Fibroblast of lung (primary cell): ENCODE data around the gene CAMTA1. TPM values are rescaled to one million over a fixed set of nuclear protein-coding genes. Genes with fewer than 3 reads are reported as not detected.

ENCODE experiments used
- DNase-seq, 2 donors: peaks; one replicate each; pipeline versions ENCODE4 v3.0.0 to v3.0.0-alpha.2; 2010; ENCODE audit warnings: low read depth in 2 of 2
- H2AFZ ChIP-seq: 2 replicates; pipeline ENCODE4 v1.5.1; 2012; ENCODE audit warnings: low read length, control low read depth, inconsistent platforms
- H3K27ac ChIP-seq: 2 replicates; pipeline ENCODE4 v1.5.1; 2011; ENCODE audit warnings: low read length, control low read depth; ENCODE audit not compliant: insufficient read depth
- H3K27me3 ChIP-seq: 2 replicates; pipeline ENCODE4 v1.5.1; 2011; ENCODE audit warnings: mild to moderate bottlenecking, low read length; ENCODE audit not compliant: control insufficient read depth, insufficient read depth
- H3K36me3 ChIP-seq: 2 replicates; pipeline ENCODE4 v1.5.1; 2011; ENCODE audit warnings: low read length; ENCODE audit not compliant: control insufficient read depth, insufficient read depth
- H3K4me1 ChIP-seq: 2 replicates; pipeline ENCODE4 v1.5.1; 2011; ENCODE audit warnings: low read length; ENCODE audit not compliant: control insufficient read depth, insufficient read depth; ENCODE audit errors: extremely low read depth
- H3K4me2 ChIP-seq: 2 replicates; pipeline ENCODE4 v1.5.1; 2011; ENCODE audit warnings: low read length, control low read depth; ENCODE audit not compliant: insufficient read depth; ENCODE audit errors: extremely low read depth
- H3K4me3 ChIP-seq, 4 experiments: fragments of 200-600 bp in 1 of 4; sonication (generic) in 1 of 4; replicated peaks in 1 of 4; 2 replicates each; pipeline ENCODE4 v1.5.1; 2011 to 2016; ENCODE audit warnings: low read length in 4 of 4, low read depth in 3 of 4, mild to moderate bottlenecking in 3 of 4, control low read depth in 2 of 4, inconsistent platforms in 1 of 4, mixed read lengths in 1 of 4; ENCODE audit not compliant: insufficient read depth in 1 of 4; ENCODE audit errors: control extremely low read depth in 1 of 4
- H3K79me2 ChIP-seq: 2 replicates; pipeline ENCODE4 v1.5.1; 2012; ENCODE audit warnings: mild to moderate bottlenecking, low read length, inconsistent platforms; ENCODE audit not compliant: control insufficient read depth, insufficient read depth
- H3K9ac ChIP-seq: 2 replicates; pipeline ENCODE4 v1.5.1; 2011; ENCODE audit warnings: mild to moderate bottlenecking, low read length, control low read depth; ENCODE audit not compliant: insufficient read depth
- H3K9me3 ChIP-seq: 2 replicates; pipeline ENCODE4 v1.5.1; 2012; ENCODE audit warnings: low read depth, low read length; ENCODE audit not compliant: control insufficient read depth, insufficient read depth
- H4K20me1 ChIP-seq: 2 replicates; pipeline ENCODE4 v1.5.1; 2011; ENCODE audit warnings: low read length; ENCODE audit not compliant: control insufficient read depth, insufficient read depth; ENCODE audit errors: extremely low read depth
- CTCF ChIP-seq, 2 donors: IDR thresholded peaks in 1 of 2; conservative IDR thresholded peaks in 1 of 2; 1 replicate in 1 of 2; 2 replicates in 1 of 2; pipeline ENCODE4 v1.5.1; 2011 to 2012; ENCODE audit warnings: low read length in 2 of 2, control low read depth in 1 of 2, inconsistent platforms in 1 of 2, low read depth in 1 of 2, mild to moderate bottlenecking in 1 of 2
- EZH2 ChIP-seq: IDR thresholded peaks from 2 replicates; pipeline ENCODE4 v1.5.1; 2012; ENCODE audit warnings: low read length, control low read depth, mild to moderate bottlenecking; ENCODE audit errors: missing control alignments
- polyA plus RNA-seq, 2 donors: library from polyadenylated mRNA; depleted of rRNA in 1 of 2; stranded (reverse) in 1 of 2; unstranded in 1 of 2; fragments of >200 nt; gene quantifications; 2 replicates each; pipeline ENCODE4 v1.2.1, GENCODE V29; 2011 to 2012; ENCODE audit warnings: missing spikeins in 1 of 2
- total RNA-seq: library from RNA; depleted of rRNA; stranded (reverse); fragments of >200 nt; gene quantifications from 2 replicates; pipeline ENCODE4 v1.2.1, GENCODE V29; 2014

CAMTA1 gene
- total and polyA plus RNA-seq, 2 donors (not counting 1 experiment from before 2014, with no cell fraction given), result 47.6 to 86.0 TPM

DNA sequence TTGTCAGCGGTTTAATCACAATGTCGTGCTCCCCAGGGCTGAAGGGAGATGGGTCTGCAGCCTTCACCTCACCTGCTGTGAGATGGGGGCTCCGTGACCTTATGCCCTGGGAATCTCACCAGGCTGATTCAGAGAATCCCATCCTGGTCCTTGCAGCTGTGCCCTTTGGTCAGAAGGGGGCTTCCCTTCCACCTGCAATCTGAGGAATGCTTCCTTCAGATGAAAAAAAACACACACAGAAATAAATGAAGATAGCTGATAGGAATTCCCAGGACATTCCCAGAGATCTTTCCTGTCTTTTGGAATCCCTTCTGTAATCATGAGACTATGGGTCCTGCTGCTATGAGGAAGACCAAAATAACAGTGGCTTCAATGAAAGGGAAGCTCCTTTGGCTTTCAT, 858.8 kb downstream of the CAMTA1 start:
- Histone ChIP-seq H3K4me1 (peaks cover 3% of the 10 kb centered on the region), H3K9me3 (no peaks in the 10 kb centered on the region), H4K20me1 (no peaks in the 10 kb centered on the region), H3K79me2 (no peaks in the 10 kb centered on the region), H3K36me3 (no peaks in the 10 kb centered on the region), H2AFZ (no peak overlapping the region), H3K27ac (peak overlapping the region; percentile 6), H3K9ac (no peak overlapping the region), H3K4me2 (no peak overlapping the region), H3K27me3 (no peaks in the 10 kb centered on the region), H3K4me3 (no peak overlapping the region)
- DNase-seq, result no peak
- TF ChIP-seq EZH2, result no peak
- TF ChIP-seq CTCF (conservative IDR thresholded peaks at IDR 0.05 in 1 of 2, IDR thresholded peaks at IDR 0.05 in 1 of 2; ENCODE audit: low read depth in 1 of 2, low read length in 2 of 2), result no peak

- Histone ChIP-seq H3K9me3 (no peaks in the 10 kb centered on the region), H3K79me2 (no peaks in the 10 kb centered on the region), H3K27me3 (no peaks in the 10 kb centered on the region), H3K36me3 (no peaks in the 10 kb centered on the region), H3K4me3 (no peak overlapping the region), H3K27ac (no peak overlapping the region), H3K9ac (no peak overlapping the region), H3K4me1 (peaks cover 3% of the 10 kb centered on the region), H3K4me2 (no peak overlapping the region), H4K20me1 (no peaks in the 10 kb centered on the region), H2AFZ (no peak overlapping the region)
- TF ChIP-seq CTCF (conservative IDR thresholded peaks at IDR 0.05 in 1 of 2, IDR thresholded peaks at IDR 0.05 in 1 of 2; ENCODE audit: low read depth in 1 of 2, low read length in 2 of 2), result no peak
- no peak for TF ChIP-seq EZH2
- peak in 1 of 2 donors; percentile 7 for DNase-seq
Observed at GRCh38 chr1:7644961-7645750, 859.9 kb downstream of the CAMTA1 start.

DNA sequence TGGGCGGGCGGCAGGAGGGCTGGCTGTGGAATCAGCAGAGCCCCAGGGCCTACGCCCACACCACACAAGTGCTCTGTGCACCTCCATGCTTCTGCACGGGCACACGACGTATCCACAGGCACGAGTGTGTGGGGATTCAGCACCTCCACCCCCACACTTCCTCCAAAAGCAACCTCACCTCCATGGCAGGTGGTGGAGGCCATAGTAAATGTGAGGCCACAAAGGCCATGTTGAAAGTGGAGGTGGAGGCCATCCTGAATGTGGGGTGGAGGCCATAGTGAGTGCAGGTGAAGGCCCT, 860.4 kb downstream of the CAMTA1 start:
- Histone ChIP-seq H2AFZ (no peak overlapping the region), H3K9ac (no peak overlapping the region), H4K20me1 (no peaks in the 10 kb centered on the region), H3K27me3 (no peaks in the 10 kb centered on the region), H3K4me1 (peaks cover 3% of the 10 kb centered on the region), H3K4me3 (no peak overlapping the region), H3K79me2 (no peaks in the 10 kb centered on the region), H3K36me3 (no peaks in the 10 kb centered on the region), H3K27ac (no peak overlapping the region), H3K9me3 (no peaks in the 10 kb centered on the region), H3K4me2 (no peak overlapping the region)
- TF ChIP-seq CTCF (conservative IDR thresholded peaks at IDR 0.05 in 1 of 2, IDR thresholded peaks at IDR 0.05 in 1 of 2; ENCODE audit: low read depth in 1 of 2, low read length in 2 of 2) (no peak), EZH2 (no peak)
- DNase-seq, result no peak
